GM18499 (cell line): Measurements from ENCODE around the gene ZCCHC2.

ENCODE experiments used
- ATAC-seq: cut with Tn5 transposase; IDR thresholded peaks from one replicate; pipeline ENCODE4 v1.9.1; 2021; ENCODE audit warnings: moderate number of reproducible peaks; ENCODE audit not compliant: insufficient read depth, unreplicated experiment

ZCCHC2 gene

GRCh38 chr18:62537042-62537894 is 14.4 kb downstream of the ZCCHC2 start:
- ATAC-seq: no peak

GRCh38 chr18:62537946-62538345 is 15.1 kb downstream of the ZCCHC2 start:
- ATAC-seq: no peak

- no peak for ATAC-seq
These were observed 16.1 kb downstream of the ZCCHC2 start for GRCh38 chr18:62538881-62539280.

- ATAC-seq: no peak
These were observed 16.7 kb downstream of the ZCCHC2 start for GRCh38 chr18:62539284-62540165.

GRCh38 chr18:62543021-62543420 is 20.2 kb downstream of the ZCCHC2 start:
- ATAC-seq: no peak

- no peak for ATAC-seq
These were observed 22.3 kb downstream of the ZCCHC2 start for GRCh38 chr18:62545098-62545497.

GRCh38 chr18:62549755-62550154 is 26.9 kb downstream of the ZCCHC2 start:
- ATAC-seq: no peak

GRCh38 chr18:62550746-62551145 is 27.9 kb downstream of the ZCCHC2 start:
- ATAC-seq: no peak

- no peak for ATAC-seq
These were observed 29.2 kb downstream of the ZCCHC2 start for GRCh38 chr18:62551972-62552513.

- no peak for ATAC-seq
These were observed 31.4 kb downstream of the ZCCHC2 start for GRCh38 chr18:62554061-62554815.

- no peak for ATAC-seq
These were observed 32.3 kb downstream of the ZCCHC2 start for GRCh38 chr18:62555135-62555534.

GRCh38 chr18:62556397-62556796 is 33.6 kb downstream of the ZCCHC2 start:
- ATAC-seq: no peak

- ATAC-seq: no peak
These were observed 35.3 kb downstream of the ZCCHC2 start for GRCh38 chr18:62558015-62558663.

- ATAC-seq: no peak
These were observed 41.2 kb downstream of the ZCCHC2 start for GRCh38 chr18:62564044-62564443.

GRCh38 chr18:62566199-62566598 is 43.4 kb downstream of the ZCCHC2 start:
- ATAC-seq: no peak

- no peak for ATAC-seq
These were observed 44.0 kb downstream of the ZCCHC2 start for GRCh38 chr18:62566818-62567217.

- ATAC-seq: no peak
These were observed 46.3 kb downstream of the ZCCHC2 start for GRCh38 chr18:62569081-62569655.

GRCh38 chr18:62571037-62571436 is 48.2 kb downstream of the ZCCHC2 start:
- ATAC-seq: no peak

- no peak for ATAC-seq
These were observed 48.8 kb downstream of the ZCCHC2 start for GRCh38 chr18:62571648-62572047.
